Epithelial cell of esophagus (primary cell): ENCODE results near the gene RARG.
A peak's percentile ranks its signal among the peaks of the same experiment; 100 is the strongest.
"Not testable (repeated sequence)": the region's sequence is repeated elsewhere in the genome, so short reads cannot be mapped to it uniquely, and the experiment has no call there.

Experiments used
- DNase-seq: peaks from one replicate; pipeline ENCODE4 v3.0.0; 2010; ENCODE audit warnings: low read depth
- H3K4me3 ChIP-seq: 2 replicates; pipeline ENCODE4 v1.5.1; 2011; ENCODE audit warnings: mild to moderate bottlenecking, low read length, control low read depth
- CTCF ChIP-seq: IDR thresholded peaks from 2 replicates; pipeline ENCODE4 v1.5.1; 2011; ENCODE audit warnings: low read depth, mild to moderate bottlenecking, low read length, control low read depth, inconsistent platforms; ENCODE audit not compliant: insufficient read depth; ENCODE audit errors: missing control alignments

RARG gene

GRCh38 chr12:53166837-53167236, 65.2 kb downstream of the RARG start:
- TF ChIP-seq CTCF, result no peak
- H3K4me3 ChIP-seq, result no peak overlapping the region
- peak; percentile 47 for DNase-seq

- H3K4me3 ChIP-seq, DNase-seq: not testable (repeated sequence)
Measured at GRCh38 chr12:53163008-53163407, 69.0 kb downstream of the RARG start.

GRCh38 chr12:53161119-53161911, 70.7 kb downstream of the RARG start:
- no peak overlapping the region for H3K4me3 ChIP-seq
- no peak for DNase-seq
- TF ChIP-seq CTCF, result no peak

DNA sequence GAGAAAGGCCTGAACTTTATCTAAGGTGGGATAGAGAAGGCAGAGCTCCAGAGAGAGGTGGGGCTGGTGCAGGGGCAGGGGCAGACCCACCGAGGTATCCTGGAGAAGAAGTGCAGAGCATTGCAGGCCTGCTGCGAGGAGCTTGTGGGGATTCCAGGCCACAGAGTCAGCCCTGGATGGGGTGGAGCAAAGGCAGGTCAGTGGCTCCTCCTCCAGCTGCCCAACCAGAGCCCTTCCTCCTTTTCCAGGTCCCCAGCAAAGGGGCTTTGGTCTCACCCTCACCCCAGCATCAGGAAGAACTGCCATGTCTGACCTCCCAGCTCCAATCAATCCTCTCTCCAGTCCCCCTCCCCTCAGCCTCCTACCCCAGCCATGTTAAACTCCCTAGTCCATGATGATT, 71.3 kb downstream of the RARG start:
- no peak for TF ChIP-seq CTCF
- H3K4me3 ChIP-seq, result no peak overlapping the region
- DNase-seq, result no peak
